Neural cell (in vitro differentiated cells): Measurements from ENCODE around the gene CDC37L1.

Experiments used
- EZH2 ChIP-seq: fragments of 200-600, 300-800 bp; shearing (Covaris generic), sonication (generic); IDR thresholded peaks from 2 replicates; pipeline ENCODE4 v1.6.1; 2014; ENCODE audit warnings: antibody characterized with exemption, low read length, borderline replicate concordance, mild to moderate bottlenecking; ENCODE audit not compliant: insufficient read depth, poor library complexity, severe bottlenecking
- POLR2AphosphoS5 ChIP-seq: IDR thresholded peaks from 2 replicates; pipeline ENCODE4 v1.6.1; 2012
- SMC3 ChIP-seq: fragments of 450-650 bp; conservative IDR thresholded peaks from 2 replicates; pipeline ENCODE4 v1.6.1; 2014; ENCODE audit warnings: antibody characterized with exemption, mild to moderate bottlenecking, moderate library complexity; ENCODE audit not compliant: poor library complexity
- TF ChIP-seq, protein P1 (sequence below): fragments of 450-650 bp; IDR thresholded peaks from 2 replicates; pipeline ENCODE4 v1.5.1; 2014; ENCODE audit warnings: antibody characterized with exemption, mild to moderate bottlenecking, moderate library complexity; ENCODE audit not compliant: poor library complexity, severe bottlenecking

DNA sequence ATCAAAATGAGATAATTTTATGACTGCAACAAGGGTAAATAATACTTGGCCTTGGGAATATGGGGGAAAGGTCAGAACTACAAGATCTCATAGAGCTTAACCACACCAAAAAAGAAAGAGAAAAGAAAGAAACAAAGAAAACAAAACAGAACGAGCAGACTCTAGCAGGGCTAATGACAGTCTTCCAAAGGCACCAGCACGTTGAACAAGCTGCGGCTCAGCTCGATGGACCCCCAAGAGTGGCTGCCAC is 60.9 kb downstream of the CDC37L1 start:
- TF ChIP-seq, protein P1, sequence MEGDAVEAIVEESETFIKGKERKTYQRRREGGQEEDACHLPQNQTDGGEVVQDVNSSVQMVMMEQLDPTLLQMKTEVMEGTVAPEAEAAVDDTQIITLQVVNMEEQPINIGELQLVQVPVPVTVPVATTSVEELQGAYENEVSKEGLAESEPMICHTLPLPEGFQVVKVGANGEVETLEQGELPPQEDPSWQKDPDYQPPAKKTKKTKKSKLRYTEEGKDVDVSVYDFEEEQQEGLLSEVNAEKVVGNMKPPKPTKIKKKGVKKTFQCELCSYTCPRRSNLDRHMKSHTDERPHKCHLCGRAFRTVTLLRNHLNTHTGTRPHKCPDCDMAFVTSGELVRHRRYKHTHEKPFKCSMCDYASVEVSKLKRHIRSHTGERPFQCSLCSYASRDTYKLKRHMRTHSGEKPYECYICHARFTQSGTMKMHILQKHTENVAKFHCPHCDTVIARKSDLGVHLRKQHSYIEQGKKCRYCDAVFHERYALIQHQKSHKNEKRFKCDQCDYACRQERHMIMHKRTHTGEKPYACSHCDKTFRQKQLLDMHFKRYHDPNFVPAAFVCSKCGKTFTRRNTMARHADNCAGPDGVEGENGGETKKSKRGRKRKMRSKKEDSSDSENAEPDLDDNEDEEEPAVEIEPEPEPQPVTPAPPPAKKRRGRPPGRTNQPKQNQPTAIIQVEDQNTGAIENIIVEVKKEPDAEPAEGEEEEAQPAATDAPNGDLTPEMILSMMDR, result no peak
- TF ChIP-seq SMC3, result no peak
- TF ChIP-seq POLR2AphosphoS5, result no peak
- TF ChIP-seq EZH2, result no peak
